GM18499 (cell line): ENCODE measurements around the gene OLR1.

Experiments
- ATAC-seq: cut with Tn5 transposase; IDR thresholded peaks from one replicate; pipeline ENCODE4 v1.9.1; 2021; ENCODE audit warnings: moderate number of reproducible peaks; ENCODE audit not compliant: insufficient read depth, unreplicated experiment

The OLR1 gene

GRCh38 chr12:10155966-10156365, 16.0 kb downstream of the OLR1 start:
- ATAC-seq, result no peak

GRCh38 chr12:10154145-10154496, 17.8 kb downstream of the OLR1 start:
- ATAC-seq, result no peak

DNA sequence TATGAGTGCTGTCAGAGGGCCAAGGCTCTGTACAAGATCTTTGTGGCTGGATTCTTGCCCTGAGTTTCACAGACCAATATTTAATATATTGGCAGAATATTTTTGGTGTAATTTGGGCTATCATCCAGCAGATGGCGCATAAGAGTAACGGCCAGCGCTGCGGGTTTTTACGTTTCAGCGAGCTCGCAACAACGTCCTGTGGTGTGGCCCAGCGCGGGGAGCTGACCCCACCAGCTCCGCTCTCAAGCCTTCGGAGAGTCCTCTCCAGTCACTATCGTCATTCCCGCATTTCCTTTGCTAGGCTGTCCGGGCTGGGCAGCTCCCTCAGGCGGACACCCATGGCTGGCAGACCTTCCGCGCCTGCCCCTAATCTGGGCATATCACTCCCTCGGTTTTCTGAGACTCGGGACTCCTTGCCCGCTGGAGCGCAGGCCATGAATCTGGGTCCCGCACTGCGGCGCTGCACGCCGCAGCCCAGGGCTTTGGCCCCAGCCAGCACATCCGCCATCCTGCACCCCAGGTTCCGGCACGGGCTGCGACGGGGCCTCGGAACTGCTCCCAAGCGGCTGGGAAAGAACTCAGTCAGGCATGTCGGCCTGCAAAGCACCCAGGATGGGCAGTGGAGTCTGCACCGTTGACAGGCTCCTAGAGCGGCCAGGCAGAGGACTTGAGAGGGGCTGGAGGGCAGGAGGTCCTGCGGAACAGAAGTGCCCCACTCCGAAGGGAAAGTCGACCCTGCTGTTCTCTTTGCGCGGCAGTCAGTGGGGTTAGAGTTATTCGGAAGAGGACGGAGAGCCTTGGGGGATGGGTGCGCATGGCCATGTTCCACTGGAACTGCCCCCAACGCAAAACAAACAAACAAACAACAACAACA, 18.4 kb downstream of the OLR1 start:
- no peak for ATAC-seq

- ATAC-seq, result no peak
Observed at GRCh38 chr12:10151621-10152020, 20.3 kb downstream of the OLR1 start.

- peak; percentile 63 for ATAC-seq
Observed at GRCh38 chr12:10147714-10148403, 24.1 kb downstream of the OLR1 start.

DNA sequence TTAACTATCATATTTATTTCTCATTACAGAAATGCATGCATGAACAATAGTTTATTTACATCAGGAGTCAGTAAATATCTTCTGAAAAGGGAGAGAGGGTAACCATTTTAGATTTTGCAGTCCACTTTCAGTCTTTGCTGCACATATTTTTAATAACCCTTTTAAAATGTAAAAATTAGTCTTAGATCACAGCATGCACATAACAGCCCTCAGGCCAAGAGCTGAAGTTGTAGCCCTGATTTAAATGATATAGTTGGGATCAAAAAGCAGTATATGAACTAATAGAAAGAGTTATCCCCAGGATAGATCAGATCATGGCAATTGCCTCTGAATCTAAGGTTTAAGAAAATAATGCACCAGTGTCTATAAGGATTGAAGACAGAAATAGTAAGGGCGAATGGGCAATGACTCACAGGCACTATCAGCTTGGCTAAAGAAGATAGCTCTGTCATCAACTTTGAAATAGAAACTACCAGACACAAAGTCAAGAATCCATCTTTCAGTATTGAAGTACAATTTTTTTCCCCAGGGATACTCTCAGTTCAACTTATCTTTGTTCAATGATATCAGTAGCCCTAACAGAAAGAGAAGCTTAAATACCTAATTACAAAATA, 28.8 kb downstream of the OLR1 start:
- no peak for ATAC-seq

GRCh38 chr12:10140001-10140400, 31.9 kb downstream of the OLR1 start:
- ATAC-seq, result no peak

- no peak for ATAC-seq
Observed at GRCh38 chr12:10136637-10137205, 35.2 kb downstream of the OLR1 start.

DNA sequence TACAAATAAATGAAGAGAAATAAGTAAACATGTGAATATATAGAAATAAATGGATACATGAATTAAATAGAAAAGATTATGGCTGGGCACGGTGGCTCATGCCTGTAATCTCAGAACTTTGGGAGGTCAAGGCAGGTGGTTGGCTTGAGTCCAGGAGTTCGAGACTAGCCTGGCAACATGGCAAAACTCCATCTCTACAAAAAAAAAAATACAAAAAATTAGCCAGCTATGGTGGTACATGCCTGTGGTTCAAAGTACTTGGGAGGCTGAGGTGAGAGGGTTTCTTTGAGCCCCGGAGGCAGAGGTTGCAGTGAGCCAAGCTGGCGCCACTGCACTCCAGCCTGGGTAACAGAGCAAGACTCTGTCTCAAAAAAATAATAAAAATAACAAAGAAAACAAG, 36.8 kb downstream of the OLR1 start:
- no peak for ATAC-seq

DNA sequence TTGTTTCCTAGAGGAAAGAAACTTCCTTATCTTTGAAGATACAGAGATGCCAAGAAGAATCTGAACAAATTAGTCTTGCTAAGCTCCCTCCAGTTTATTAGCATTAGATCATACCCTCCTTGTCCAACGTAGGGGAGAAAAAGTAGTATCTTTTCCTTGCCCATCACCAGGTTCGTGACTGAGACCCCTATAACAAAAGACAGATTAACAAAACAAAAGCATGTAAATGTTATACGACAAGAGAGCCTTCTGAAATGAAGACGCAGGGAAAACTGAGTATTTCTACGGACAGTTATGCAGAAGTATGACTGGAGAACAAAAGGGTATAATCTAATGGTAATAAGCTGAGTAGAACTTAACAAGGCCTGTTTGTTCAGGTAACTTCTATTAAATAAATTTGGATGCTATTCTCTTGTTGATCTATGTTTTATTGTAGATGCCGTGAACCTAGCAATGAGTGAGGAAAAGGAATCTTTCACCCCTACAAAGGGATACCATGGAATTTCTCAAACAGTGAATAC, 39.0 kb downstream of the OLR1 start:
- no peak for ATAC-seq

GRCh38 chr12:10131111-10131690, 40.7 kb downstream of the OLR1 start:
- no peak for ATAC-seq

- peak; percentile 60 for ATAC-seq
Observed at GRCh38 chr12:10130042-10130441, 41.9 kb downstream of the OLR1 start, which contains the start of gene CLEC7A. CLEC7A (minus strand) TSS chr12:10130199; CDS start chr12:10130082, 117 bp downstream.

DNA sequence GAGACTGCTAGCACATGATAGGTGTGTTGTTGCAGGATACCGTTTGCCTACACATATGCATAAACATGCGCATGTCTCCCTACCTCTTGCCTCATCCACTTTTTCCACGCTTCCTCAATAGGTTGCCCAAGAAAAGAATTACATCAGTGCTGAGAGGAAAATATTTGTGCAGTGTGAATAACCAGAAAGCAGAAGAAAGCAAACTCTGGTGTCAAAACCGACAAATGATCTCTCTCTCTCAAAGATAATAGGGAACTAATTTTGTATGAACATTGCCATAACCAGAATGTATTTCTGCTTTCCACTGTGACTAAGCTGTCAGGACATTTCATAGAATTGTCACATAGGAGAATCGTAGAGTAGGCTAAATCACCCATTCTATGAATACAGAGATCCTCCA, 43.2 kb downstream of the OLR1 start:
- no peak for ATAC-seq

- no peak for ATAC-seq
Observed at GRCh38 chr12:10126413-10126812, 45.5 kb downstream of the OLR1 start.

DNA sequence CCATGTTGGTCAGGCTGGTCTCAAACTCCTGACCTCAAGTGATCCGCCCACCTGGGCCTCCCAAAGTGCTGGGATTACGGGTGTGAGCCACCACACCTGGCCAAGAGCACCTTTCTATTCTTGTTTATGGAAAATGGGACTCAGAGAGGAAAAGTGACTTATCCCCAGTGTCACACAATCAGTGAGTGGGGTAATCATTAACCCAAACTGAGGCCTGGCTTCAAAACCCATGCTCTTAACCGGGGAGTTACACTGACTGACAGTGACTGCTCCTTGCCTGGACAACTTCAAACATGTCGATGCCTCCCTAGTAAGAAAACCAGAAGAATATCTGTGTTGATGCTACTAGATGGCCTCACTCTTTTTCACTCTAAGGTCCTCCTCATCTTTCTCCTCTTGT, 49.2 kb downstream of the OLR1 start:
- ATAC-seq, result no peak

DNA sequence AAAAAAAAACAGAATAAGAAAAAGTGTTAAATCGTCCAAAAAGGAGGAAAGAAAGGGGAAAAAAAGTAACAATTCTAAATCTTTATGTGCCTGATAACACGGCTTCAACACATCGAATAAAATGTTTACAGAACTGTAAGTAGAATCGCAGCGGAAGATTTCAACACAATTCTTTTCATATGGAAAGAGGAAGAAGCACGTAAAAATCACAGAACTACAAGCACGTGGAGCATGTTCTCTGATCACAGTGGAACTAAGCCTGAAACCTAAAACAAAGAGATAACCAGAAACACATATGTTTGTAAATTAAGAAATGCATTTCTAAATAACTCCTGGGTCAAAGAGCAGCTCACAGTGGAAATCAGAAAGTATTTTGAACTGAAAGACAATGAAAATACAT, 50.7 kb downstream of the OLR1 start:
- ATAC-seq, result no peak

DNA sequence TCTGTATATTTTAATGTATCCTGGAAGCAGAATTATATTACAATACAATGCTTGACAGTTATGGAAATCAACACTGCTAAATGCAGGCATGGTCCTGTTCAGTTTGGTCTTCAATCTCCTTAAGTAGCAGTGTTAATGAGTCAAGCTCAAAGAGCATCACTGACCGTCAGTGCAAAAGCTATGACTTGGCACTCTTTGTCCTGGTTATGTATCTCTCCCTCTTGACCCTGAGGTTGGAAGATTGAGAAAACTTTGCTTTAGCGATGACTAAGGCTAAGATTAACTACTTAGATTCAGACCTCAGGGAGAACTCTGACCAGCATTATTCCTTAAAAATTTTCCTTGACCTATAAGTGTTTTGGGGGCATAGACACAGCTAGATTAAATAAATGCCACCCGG, 52.9 kb downstream of the OLR1 start:
- ATAC-seq, result no peak

DNA sequence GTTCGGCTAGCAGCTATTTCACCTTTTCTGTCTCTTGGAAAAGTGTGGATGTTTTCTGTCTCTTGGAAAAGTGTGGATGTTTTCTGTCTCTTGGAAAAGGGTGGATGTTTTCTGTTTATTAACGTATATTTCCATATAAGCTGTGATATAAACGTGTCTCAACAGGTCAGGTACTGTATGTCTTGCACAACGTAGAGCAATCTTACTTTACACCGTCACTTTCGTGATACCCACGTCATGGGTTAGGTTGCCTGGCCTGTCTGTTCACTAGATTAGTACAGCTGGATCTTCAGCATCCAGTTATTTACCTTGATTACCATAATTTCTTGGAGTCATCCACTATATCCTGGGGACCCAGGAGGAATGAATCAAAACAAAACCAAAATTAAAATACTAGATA, 56.0 kb downstream of the OLR1 start:
- no peak for ATAC-seq

DNA sequence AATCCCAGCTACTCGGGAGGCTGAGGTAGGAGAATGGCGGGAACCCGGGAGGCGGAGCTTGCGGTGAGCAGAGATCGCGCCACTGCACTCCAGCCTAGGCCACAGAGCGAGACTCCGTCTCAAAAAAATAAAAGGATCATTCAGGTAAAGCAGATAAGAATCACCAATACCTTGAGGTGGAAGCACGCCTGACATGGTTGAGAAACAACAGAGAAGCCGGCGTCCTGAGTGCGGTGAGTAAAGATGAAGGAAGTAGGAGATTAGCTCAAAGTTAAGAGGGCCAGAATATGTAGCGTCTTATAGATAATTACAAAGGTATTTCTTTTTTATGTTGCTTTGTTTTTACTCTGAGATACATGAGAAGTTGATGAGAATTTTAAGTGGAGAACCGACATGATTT, 56.6 kb downstream of the OLR1 start:
- ATAC-seq, result no peak

DNA sequence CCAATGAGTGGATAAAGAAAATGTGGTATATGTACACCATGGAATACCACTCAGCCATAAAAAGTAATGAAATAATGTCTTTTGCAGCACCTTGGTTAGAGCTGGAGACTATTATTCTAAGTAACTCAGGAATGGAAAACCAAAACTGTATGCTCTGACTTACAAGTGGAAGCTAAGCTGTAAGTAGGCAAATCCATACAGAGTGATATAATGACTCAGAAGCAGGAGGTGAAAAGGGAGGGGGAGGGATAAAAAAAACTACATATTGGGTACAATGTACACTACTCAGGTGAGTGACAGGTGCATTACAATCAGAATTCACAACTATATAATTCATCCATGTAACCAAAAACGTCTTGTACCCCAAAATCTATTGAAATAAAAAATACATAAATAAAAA, 58.0 kb downstream of the OLR1 start:
- ATAC-seq, result no peak
